HCEC 1CT (cell line): Measurements from ENCODE around the gene ACTG1.

ENCODE experiments used
- DNase-seq: peaks from one replicate; pipeline ENCODE4 v3.0.0-alpha.2; 2017

The ACTG1 gene

GRCh38 chr17:81478119-81478518 is 34.5 kb downstream of the ACTG1 start:
- DNase-seq, result no peak

GRCh38 chr17:81477173-81477572 is 35.4 kb downstream of the ACTG1 start:
- DNase-seq, result no peak

DNA sequence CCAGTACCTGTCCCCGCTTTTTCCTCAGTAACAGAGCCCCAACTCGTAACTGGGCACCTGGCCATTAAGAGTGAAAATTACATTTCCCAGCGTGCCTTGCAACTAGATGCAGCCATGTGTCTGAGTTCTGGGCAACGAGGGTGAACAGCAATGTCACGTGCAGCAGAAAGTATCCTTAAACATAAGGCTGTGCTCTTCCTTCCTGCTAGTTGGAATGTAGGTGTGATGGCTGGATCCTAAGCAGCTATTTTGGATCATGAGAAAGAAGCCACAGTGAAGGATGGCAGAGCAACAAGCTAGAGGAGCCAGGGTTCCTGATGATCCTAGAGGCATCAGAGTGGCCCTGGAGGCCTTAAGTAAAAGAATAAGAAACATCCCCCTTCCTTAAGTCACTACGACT is 36.0 kb downstream of the ACTG1 start:
- DNase-seq, result no peak

- DNase-seq, result no peak
These were observed 36.5 kb downstream of the ACTG1 start for GRCh38 chr17:81476097-81476496.

- DNase-seq, result no peak
These were observed 37.6 kb downstream of the ACTG1 start for GRCh38 chr17:81474958-81475357.

DNA sequence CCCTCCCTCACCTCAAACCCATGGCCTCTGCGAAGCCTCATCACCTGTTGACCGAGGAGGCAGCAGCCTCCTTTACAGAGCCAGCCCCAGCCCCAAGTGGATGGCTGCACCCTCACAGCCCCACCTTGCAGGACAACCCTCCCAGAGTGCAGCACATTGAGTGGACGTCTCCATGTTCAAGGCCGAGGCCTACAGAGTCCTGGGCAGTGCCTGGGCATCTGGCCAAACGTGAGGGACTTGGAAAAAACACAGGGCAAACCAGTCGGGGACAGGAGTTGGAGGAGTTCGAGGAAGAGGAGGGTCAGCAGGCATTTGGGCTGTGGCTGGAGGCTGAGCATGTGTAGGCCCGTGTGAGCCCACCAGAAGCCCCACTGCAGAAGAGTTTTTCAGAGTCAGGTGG is 39.6 kb downstream of the ACTG1 start:
- no peak for DNase-seq

DNA sequence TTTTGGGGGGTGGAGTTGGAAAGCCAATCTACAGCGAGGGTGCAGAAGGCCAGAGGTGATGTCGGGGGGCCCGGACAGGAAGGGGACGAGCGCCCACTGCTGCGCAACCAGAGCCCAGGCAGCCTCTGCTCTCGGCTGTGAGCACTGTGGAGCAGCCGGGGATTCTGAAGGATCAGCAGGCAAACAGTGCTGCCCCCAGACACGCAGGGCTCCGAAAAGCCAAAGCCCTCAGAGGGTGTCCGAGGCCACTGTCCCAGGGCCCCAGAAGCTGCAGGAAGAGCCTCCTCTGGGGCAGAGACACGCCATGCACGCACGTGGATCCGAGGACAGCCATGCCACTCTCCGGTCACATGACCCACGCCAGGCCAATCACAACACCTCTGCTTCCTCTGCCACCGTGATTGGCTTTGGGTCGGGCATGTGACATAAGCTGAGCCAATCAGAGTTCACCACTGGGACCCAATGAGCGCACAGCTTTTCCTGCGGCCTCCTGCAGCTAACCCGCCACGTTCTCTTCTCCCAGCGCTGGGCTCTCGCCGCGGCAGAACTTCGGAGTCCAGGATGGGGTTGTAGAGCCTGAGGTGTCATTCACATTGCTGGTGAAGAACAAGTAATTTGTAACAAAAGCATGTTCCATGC is 40.7 kb downstream of the ACTG1 start:
- DNase-seq, result peak; percentile 15

DNA sequence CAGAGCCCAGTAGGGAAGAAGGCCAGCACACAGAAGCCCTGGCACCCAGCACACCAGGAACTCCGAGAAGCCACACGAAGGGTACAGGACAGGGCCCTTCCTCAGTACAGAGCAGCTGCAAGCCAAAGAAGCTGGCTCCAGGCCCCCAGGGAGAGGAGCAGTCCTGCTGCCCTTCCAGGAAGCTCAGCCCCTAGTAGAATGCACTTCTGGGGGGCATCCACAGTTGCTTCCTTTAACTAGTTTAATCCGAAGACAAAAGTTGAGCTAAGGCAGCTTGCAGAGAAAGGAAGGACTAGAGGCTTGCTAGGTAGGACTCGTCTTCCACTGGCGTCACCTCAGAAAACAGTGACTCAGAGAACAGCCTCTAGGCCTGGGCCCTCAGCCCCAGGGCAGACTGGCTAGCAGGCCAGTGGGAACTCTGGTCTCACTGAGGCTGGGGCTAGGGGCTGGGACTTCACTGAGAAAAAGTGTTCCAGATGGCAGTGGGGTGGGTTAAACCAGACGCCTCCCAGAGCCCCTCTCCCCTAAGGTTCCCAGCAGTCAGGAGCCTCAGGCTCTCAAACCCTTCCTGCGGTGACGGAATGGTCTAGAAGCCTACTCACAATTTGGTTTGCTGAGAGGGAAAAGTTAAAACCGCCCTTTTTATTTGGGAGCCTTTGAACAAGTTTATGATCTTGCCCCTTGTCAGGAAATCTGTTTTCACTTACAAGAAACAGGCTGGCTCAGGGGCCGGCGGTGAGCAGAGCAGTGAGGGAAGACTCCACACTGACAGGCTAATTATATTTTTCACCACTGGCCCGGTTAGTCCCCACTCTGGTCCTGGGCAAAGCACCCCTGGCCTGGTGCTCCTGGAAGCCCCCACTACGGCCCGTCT is 41.4 kb downstream of the ACTG1 start:
- no peak for DNase-seq

GRCh38 chr17:81470270-81470943 is 42.2 kb downstream of the ACTG1 start:
- no peak for DNase-seq

DNA sequence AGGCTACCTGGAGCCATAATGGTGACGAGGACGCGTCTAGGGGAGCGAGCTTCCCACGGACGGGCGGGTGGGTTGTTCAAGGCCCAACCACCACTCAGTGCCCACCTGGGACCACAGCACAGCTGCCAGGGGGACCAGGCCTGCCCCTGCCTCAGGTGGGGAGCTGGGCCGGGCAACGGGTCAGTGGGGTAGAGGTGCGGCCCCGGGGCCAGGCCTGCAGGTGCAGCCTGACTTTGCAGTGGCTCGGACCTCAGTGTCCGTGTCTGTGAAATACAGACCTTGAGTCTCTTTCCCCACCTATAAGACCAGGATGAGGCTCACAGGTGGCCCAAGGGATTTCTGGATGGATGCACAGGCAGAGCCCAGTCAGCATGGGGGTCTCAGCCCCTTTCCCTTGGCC is 43.3 kb downstream of the ACTG1 start:
- no peak for DNase-seq

DNA sequence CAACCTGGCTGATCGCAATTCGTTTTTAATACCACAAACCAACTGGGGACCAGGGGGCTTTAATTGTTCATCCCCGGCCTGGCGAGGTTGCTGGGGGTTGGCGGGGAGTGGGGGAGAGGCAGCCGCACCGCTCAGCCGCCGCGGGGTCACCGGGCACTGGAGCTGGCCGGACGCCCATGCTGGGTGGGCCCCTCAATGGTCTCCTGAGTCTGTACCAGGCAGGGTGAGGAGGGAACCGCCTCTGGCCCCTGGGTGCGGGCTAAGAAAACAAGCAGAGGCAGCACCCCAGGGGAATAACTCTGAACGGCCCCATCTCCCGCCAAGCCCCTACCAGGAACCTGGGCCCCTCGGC is 43.9 kb downstream of the ACTG1 start:
- DNase-seq, result no peak

GRCh38 chr17:81468111-81468769 is 44.4 kb downstream of the ACTG1 start:
- DNase-seq, result no peak

DNA sequence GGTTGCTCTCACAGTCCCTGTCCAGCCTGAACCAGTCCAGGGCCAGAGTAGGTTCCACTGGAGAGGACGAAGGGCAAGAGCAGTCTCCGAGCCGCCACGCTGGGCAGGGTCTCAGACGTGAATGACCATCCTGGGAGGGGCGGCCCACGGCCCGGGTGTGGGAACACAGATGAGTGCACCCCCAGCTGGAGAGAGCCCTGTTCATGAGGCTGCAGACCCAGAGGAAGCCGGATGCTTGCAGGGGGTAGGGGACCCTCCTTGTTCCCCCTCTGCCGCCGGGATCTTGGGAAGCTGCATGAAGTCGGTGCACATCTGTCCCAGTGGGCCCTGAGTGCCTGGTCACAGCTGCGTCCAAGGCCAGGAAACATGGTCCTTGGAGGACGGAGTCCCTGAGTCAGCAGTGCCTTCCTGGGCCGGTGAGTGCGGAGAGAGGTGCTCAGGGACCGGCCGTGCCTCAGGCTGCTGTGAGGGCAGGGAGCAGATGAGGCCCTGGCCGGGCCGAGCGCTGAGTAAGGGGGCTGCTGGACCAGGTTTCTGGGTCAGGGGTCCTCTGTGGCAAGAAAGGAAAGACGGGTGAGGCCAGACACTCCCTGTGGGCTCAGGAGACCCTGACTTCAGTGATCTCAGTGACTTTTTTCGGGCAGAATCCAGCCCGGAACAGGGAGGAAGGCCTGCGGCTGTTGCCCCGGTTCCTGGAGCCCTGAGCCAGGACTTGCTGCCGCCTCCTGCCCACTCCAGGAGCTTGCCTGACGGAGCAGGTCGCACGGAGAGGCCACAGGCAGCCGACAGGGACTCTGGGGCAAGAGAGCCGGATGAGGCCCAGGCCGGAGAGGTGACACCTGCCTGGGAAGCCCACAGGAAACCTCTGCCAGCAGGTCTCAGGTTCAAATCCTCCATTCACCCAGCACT is 45.8 kb downstream of the ACTG1 start:
- no peak for DNase-seq

- no peak for DNase-seq
These were observed 46.7 kb downstream of the ACTG1 start for GRCh38 chr17:81465910-81466309.

GRCh38 chr17:81464586-81464985 is 48.0 kb downstream of the ACTG1 start:
- no peak for DNase-seq

DNA sequence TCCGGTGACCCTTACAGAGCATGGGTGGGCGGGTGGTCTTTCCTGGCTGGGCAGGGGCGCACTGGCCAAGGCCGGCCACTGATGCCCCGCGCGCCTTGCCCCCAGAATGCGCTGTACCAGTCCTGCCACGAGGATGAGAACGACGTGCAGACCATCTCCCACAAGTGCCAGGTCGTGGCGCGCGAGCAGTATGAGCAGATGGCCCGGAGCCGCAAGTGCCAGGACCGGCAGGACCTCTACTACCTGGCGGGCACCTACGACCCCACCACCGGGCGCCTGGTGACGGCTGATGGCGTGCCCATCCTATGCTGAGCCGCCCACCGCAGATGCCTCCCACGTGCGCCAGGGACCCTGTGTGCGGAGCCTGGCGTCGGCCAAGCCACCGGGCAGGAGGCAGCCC is 49.1 kb downstream of the ACTG1 start:
- no peak for DNase-seq

DNA sequence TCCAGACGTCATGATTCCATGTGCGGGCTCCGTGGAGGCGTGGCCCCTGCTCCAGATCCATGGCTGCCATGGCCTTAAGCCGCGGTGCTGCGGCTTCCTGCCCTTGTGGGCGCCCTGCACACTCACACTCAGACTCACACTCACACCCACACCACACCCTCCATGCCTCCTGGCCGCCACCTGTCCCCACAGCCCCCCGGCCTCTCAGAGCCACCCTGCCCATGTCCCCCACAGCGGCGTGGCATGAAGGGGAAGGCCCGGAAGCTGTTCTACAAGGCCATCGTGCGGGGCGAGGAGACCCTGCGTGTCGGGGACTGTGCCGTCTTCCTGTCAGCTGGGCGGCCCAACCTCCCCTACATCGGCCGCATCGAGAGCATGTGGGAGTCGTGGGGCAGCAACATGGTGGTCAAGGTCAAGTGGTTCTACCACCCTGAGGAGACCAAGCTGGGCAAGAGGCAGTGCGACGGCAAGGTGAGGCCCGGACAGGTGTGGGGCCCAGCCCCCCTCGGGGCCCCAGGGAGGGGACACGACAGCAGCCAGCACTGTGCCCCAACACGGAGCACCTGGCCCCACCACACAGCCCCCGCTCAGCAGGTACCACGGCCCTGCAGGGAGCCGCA is 50.0 kb downstream of the ACTG1 start:
- DNase-seq, result no peak

DNA sequence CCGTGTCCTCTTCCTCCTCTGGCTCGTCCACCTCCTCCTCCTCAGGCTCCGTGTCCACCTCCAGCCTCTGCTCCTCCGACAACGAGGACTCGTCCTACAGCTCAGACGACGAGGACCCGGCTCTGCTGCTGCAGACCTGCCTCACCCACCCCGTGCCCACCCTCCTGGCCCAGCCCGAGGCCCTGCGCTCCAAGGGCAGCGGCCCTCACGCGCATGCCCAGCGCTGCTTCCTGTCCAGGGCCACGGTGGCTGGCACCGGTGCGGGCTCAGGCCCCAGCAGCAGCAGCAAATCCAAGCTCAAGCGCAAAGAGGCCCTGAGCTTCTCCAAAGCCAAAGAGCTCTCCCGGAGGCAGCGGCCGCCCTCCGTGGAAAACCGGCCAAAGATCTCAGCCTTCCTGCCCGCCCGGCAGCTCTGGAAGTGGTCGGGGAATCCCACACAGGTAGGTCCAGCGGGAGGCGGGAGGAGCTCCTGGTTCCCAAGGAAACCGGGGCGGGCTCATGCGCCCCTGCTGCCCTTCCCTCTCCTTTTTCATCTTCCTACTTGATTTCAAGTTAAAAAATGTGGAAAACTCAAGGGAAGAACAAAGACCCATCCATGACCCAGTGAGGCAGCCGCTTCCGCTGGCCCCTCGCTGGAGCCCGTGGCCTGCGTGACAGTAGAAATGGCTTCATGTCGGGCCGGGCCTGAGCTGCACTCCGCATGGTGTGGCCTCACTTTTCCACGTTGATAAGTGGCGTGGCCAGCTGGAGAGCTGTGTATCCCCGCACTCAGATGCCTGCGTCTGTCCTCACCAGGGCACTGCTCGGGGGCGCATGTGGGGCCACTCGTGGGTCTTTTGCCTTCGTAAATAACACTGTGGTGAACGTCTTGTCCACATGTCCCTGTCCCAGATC is 50.7 kb downstream of the ACTG1 start:
- DNase-seq, result no peak

- DNase-seq, result no peak
These were observed 51.6 kb downstream of the ACTG1 start for GRCh38 chr17:81460856-81461460.
